Activated T-cell treated with anti-CD3 and anti-CD28 coated beads for 1 hour (primary cell): Measurements from ENCODE around the gene SEC22A.

Experiments used
- DNase-seq: peaks from one replicate; pipeline ENCODE4 v3.0.0-alpha.2; 2020; ENCODE audit warnings: low read depth

Gene SEC22A

DNA sequence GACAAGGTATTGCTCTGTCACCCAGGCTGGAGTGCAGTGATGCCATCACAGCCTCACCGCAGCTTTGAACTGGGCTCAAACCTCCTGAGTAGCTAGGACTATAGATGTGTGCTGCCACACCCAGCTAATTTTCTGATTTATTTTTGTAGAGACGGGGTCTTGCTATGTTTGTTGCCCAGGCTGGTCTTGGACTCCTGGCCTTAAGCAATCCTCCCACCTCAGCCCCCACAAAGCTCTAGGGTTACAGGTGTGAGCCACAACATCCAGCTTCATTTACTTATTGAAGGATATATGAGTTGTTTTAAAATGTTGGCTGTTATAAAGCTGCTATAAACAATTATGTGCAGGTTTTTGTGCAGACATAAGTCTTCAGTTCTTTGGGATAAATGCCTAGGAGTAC, 62.2 kb downstream of the SEC22A start:
- DNase-seq, result no peak

DNA sequence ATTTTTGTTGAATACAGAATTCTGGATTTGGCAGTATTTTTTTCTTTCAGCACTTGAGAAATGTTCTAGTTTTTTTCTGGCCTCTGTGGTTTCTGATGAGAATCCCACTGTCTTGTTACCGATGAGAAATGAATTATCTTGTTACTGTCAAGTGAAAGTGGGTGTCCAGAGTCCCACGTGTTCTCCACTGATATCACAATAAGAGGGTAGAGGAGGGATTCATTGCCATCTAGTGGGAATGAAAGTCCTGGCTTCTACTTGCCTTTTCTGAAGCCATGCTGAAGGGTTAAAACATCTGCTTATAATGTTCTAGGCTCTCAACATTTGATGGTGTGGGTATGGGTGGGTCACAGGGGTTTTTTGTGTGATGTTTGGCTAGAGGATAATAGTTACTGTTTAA, 66.1 kb downstream of the SEC22A start:
- no peak for DNase-seq

DNA sequence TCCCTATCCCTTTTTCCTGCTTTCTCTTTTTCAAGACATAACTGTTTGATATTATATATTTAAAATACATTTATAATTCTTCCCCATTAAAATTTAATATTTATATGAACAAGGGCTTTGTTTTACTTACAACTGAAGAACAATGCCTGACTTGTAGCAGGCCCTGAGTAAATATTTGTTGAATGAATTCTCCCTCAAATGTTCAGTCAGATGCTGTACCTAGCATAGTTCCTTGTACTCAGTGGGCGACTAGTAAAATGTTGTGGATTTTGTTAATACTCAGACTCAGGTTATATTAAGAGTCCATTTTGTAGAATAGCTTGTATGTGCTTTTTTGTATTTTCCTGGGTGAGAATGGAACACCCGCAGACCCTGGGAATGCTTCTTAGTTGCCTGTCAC, 69.1 kb downstream of the SEC22A start:
- DNase-seq, result no peak

DNA sequence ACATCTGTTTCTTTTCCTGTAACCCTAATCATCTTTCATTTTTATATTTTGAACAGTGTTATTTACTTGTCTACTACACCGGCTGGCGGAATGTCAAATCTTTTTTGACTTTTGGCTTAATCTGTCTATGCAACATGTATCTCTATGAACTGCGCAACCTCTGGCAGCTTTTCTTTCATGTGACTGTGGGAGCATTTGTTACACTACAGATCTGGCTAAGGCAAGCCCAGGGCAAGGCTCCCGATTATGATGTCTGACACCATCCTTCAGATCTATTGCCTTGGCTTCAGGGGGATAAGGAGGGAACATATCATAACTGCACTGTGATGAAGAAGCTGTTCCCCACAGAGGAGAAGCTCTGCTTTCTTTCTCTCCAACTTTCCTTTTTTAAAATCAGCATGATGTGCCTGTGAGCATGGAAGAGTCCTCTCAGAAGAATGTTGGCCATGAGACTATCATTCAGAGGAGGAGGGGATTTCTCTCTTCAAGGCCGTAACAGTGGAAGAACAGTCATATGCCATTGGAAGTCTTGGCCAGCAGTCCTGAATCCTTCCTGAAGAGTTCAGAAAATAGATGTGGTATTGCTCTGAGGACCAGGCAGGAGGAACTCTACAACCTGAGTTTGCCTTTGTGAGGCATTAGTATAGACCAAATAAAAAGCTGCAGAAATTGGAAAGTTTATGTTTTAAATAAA, 69.9 kb downstream of the SEC22A start:
- no peak for DNase-seq

GRCh38 chr3:123272547-123272946, 70.8 kb downstream of the SEC22A start:
- no peak for DNase-seq

- no peak for DNase-seq
These were observed 73.9 kb downstream of the SEC22A start for GRCh38 chr3:123275691-123276090.

- DNase-seq, result no peak
These were observed 74.7 kb downstream of the SEC22A start for GRCh38 chr3:123276346-123277006.

- DNase-seq, result no peak
These were observed 75.4 kb downstream of the SEC22A start for GRCh38 chr3:123277106-123277505.

DNA sequence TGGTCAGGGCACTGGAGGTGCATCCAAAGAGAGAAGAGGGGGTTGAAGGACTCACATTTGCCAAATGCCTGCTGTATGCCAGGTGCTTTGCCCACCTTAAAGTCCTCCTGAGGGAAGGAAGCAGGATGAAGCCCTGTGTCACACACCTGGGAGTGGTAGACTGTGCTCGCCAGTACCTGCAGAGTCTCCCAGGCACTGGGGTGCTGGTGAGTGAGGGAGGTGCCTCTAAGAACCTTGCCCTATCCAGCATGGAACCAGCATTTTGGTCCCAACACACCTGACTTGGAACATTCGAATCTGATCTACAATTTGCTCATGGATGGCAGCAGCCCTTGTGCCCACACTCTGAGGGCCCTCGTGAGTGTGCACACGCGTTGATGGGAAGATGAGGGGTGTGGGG, 76.7 kb downstream of the SEC22A start:
- no peak for DNase-seq

- no peak for DNase-seq
These were observed 77.4 kb downstream of the SEC22A start for GRCh38 chr3:123279121-123279520.

- DNase-seq, result no peak
These were observed 79.7 kb downstream of the SEC22A start for GRCh38 chr3:123281406-123281805.

GRCh38 chr3:123281929-123282328, 80.2 kb downstream of the SEC22A start:
- DNase-seq, result no peak

- no peak for DNase-seq
These were observed 80.7 kb downstream of the SEC22A start for GRCh38 chr3:123282461-123282860.

DNA sequence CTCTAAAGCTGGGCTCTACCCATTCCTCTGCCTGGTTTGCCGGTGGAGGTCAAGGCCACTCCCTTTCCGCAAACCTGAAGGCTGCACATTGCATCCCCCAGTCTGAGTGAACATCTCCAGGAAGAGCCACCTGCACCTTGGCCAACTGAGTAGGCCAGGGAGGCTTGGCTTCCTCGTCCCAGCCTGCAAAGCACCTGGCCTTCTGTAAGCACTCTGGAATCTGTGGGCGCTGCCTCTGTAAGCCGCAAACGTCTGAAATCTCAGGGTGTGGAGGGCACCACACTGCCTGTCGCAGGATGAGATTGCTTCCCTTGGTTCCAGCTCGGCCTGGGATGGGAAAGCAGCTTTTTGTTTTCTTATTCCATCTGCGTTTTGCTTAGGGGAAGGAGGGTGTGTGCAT, 81.3 kb downstream of the SEC22A start:
- DNase-seq, result no peak

- no peak for DNase-seq
These were observed 82.1 kb downstream of the SEC22A start for GRCh38 chr3:123283657-123284398.

DNA sequence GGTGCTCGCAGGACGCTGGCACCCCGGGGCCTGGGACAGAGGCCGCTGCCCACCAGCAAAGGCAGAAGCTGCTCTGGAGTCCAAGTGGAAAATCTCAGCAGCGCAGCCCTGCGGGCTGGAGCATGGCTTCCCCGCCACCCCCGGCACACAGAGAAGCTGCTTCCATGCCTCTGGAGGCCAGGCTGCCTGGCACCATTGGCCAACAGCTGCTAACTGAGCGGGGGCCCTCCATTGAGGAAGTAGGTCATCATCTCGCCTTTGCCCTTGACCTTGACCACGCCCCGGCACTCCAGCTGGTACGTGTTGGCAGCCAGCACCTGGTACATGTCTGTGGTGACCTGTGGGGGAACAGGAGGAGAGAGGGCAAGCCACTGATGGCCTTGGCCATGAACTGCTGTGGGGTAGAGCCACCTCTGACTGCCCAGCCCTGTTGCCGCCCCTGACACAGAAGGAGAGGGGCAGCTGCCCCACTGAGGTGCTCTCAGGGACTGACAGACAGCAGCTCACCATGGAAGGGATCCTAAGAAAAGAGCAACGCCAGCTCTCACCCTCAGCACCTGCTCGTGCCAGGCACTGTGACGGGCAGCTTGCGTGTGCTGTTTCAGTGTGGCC, 82.8 kb downstream of the SEC22A start:
- no peak for DNase-seq

DNA sequence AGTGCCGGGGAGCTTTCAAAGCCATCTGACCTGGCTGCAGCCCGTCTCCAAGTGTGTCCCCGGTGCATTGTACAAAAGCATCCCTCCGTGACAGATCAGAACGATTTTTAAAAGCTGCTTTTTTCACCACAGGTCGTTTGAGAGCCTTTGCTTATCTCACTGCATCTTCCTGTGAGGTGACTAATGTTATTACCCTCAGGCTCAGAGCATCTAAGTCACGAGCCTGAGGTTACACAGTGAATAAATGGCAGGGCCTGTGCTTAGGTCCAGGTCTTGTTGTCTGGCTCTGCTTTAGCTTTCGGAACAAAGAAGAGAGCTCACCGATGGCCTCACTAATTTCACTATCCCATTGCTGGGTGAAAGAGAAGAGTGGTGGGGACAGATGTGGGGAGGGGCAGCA, 83.3 kb downstream of the SEC22A start:
- DNase-seq, result no peak

GRCh38 chr3:123285479-123285878, 83.7 kb downstream of the SEC22A start:
- DNase-seq, result no peak

- no peak for DNase-seq
These were observed 84.2 kb downstream of the SEC22A start for GRCh38 chr3:123285931-123286307.

- no peak for DNase-seq
These were observed 84.7 kb downstream of the SEC22A start for GRCh38 chr3:123286308-123287023.

GRCh38 chr3:123287051-123287961, 85.6 kb downstream of the SEC22A start:
- no peak for DNase-seq
